ENCODE results near the gene FEM1C.

FEM1C gene

DNA sequence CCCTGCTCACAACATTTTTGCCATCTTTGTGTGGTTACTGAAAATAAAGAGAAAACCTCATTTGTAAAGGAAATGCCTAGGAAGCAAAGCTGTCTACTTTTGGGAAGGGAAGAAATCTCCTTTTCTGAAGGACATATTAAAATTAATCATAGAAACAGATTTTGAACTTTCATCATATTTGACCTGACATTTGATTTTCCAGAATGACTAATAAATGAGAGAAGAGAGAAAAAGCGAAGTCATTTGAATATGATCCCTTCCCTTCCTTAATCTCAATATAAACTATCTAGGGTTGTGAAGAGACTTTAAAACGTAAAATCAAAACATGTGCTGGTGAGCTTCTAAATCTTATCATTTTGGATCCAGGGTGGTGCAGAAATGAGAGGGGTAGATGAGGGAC lies 66.3 kb downstream of the FEM1C start:
- Histone ChIP-seq H3K9me3 (ENCODE audit: control insufficient read depth, low read length) (no peaks in the 10 kb centered on the region), H3K4me3 (ENCODE audit: extremely low read depth, insufficient read depth, low read length, poor library complexity, severe bottlenecking) (no peak overlapping the region), H3K4me1 (ENCODE audit: control insufficient read depth, insufficient read depth, low read length, poor library complexity, severe bottlenecking) (no peaks in the 10 kb centered on the region), H3K27ac (ENCODE audit: low read depth, low read length, severe bottlenecking) (no peak overlapping the region), H3K36me3 (ENCODE audit: control insufficient read depth, insufficient read depth, low read length) (no peaks in the 10 kb centered on the region)
- no CpG with 5 or more reads among the region's 2 CpGs for WGBS, 2 experiments (ENCODE audit: insufficient coverage in 2 of 2)

GRCh38 chr5:115477581-115477980 lies 67.0 kb downstream of the FEM1C start:
- H3K9me3 ChIP-seq (ENCODE audit: control insufficient read depth, low read length), result no peaks in the 10 kb centered on the region
- WGBS, 2 experiments (ENCODE audit: insufficient coverage in 2 of 2), result 85 to 91% methylated on average over 5 to 6 of the region's 7 CpGs
- no peaks in the 10 kb centered on the region for H3K4me1 ChIP-seq (ENCODE audit: control insufficient read depth, insufficient read depth, low read length, poor library complexity, severe bottlenecking)
- no peak overlapping the region for H3K27ac ChIP-seq (ENCODE audit: low read depth, low read length, severe bottlenecking)
- H3K4me3 ChIP-seq (ENCODE audit: extremely low read depth, insufficient read depth, low read length, poor library complexity, severe bottlenecking), result no peak overlapping the region
- no peaks in the 10 kb centered on the region for H3K36me3 ChIP-seq (ENCODE audit: control insufficient read depth, insufficient read depth, low read length)

GRCh38 chr5:115475788-115476187 lies 68.8 kb downstream of the FEM1C start:
- no peaks in the 10 kb centered on the region for H3K4me1 ChIP-seq (ENCODE audit: control insufficient read depth, insufficient read depth, low read length, poor library complexity, severe bottlenecking)
- H3K9me3 ChIP-seq (ENCODE audit: control insufficient read depth, low read length), result no peaks in the 10 kb centered on the region
- no peaks in the 10 kb centered on the region for H3K36me3 ChIP-seq (ENCODE audit: control insufficient read depth, insufficient read depth, low read length)
- H3K27ac ChIP-seq (ENCODE audit: low read depth, low read length, severe bottlenecking), result no peak overlapping the region
- H3K4me3 ChIP-seq (ENCODE audit: extremely low read depth, insufficient read depth, low read length, poor library complexity, severe bottlenecking), result no peak overlapping the region

GRCh38 chr5:115472271-115473025 lies 72.1 kb downstream of the FEM1C start:
- WGBS, 2 experiments (ENCODE audit: insufficient coverage in 2 of 2), result 37 to 63% methylated on average over 4 to 5 of the region's 6 CpGs
- H3K4me1 ChIP-seq (ENCODE audit: control insufficient read depth, insufficient read depth, low read length, poor library complexity, severe bottlenecking), result no peaks in the 10 kb centered on the region
- no peak overlapping the region for H3K4me3 ChIP-seq (ENCODE audit: extremely low read depth, insufficient read depth, low read length, poor library complexity, severe bottlenecking)
- no peak overlapping the region for H3K27ac ChIP-seq (ENCODE audit: low read depth, low read length, severe bottlenecking)
- no peaks in the 10 kb centered on the region for H3K36me3 ChIP-seq (ENCODE audit: control insufficient read depth, insufficient read depth, low read length)
- H3K9me3 ChIP-seq (ENCODE audit: control insufficient read depth, low read length), result no peaks in the 10 kb centered on the region

- Histone ChIP-seq H3K27ac (ENCODE audit: low read depth, low read length, severe bottlenecking) (no peak overlapping the region), H3K36me3 (ENCODE audit: control insufficient read depth, insufficient read depth, low read length) (no peaks in the 10 kb centered on the region), H3K4me3 (ENCODE audit: extremely low read depth, insufficient read depth, low read length, poor library complexity, severe bottlenecking) (no peak overlapping the region), H3K9me3 (ENCODE audit: control insufficient read depth, low read length) (no peaks in the 10 kb centered on the region), H3K4me1 (ENCODE audit: control insufficient read depth, insufficient read depth, low read length, poor library complexity, severe bottlenecking) (no peaks in the 10 kb centered on the region)
- 81 to 92% methylated on average over 5 of the region's 6 CpGs for WGBS, 2 experiments (ENCODE audit: insufficient coverage in 2 of 2)
Measured at GRCh38 chr5:115471345-115472063, 73.1 kb downstream of the FEM1C start.

GRCh38 chr5:115470921-115471320 lies 73.7 kb downstream of the FEM1C start:
- Histone ChIP-seq H3K4me3 (ENCODE audit: extremely low read depth, insufficient read depth, low read length, poor library complexity, severe bottlenecking) (no peak overlapping the region), H3K27ac (ENCODE audit: low read depth, low read length, severe bottlenecking) (no peak overlapping the region), H3K36me3 (ENCODE audit: control insufficient read depth, insufficient read depth, low read length) (no peaks in the 10 kb centered on the region), H3K4me1 (ENCODE audit: control insufficient read depth, insufficient read depth, low read length, poor library complexity, severe bottlenecking) (peaks cover 5% of the 10 kb centered on the region), H3K9me3 (ENCODE audit: control insufficient read depth, low read length) (no peaks in the 10 kb centered on the region)
- WGBS, 2 experiments (ENCODE audit: insufficient coverage in 2 of 2), result 80 to 100% methylated on average over 1 of the region's 1 CpG

Measured in mesodermal cell (in vitro differentiated cells).